COR-L47 (cell line): ENCODE results near the gene TMEM87B.
A peak's percentile ranks its signal among the peaks of the same experiment; 100 is the strongest.

ENCODE experiments used
- DNase-seq: peaks from one replicate; lab custom pipeline; 2025; lab: John Stamatoyannopoulos, UW

Gene TMEM87B

DNA sequence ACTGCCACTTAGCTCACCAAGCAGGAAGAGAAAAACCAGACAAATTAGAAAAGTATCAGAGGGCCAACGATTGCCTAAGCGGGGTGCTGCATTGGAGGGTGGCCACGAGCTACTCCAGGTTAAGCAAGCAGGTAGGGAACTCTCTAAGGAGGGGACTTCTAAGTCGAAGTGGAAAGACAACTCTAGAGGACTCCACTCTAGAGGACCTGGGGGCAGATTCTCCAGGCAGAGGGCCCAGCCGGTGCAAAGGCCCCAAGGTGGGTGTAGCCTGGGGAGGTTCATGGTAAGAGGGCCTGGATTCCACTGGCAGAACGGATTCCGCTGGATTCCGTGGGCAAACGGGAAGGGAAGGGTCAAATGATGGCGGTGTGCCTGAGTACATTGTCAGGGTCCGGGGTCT is 95.8 kb downstream of the TMEM87B start:
- no peak for DNase-seq

DNA sequence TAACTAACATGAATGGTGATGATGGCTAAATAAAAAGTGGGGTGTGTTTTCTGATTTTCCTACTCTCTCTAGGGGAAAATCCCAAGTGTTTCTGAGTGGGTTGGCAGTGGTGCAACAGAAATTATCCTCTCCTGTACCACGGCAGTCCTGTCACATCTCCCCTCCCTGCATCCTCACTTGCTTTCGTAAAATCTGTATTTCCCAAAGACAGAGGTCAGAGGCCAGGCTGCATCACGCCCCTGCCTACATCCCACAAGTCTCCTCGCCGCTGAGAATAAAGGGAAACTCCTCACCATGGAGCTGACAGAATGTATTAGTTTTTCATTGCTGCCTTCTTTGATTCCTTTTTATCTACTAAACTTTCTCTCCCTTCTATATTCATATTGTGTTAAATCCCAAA is 96.2 kb downstream of the TMEM87B start:
- DNase-seq = no peak

DNA sequence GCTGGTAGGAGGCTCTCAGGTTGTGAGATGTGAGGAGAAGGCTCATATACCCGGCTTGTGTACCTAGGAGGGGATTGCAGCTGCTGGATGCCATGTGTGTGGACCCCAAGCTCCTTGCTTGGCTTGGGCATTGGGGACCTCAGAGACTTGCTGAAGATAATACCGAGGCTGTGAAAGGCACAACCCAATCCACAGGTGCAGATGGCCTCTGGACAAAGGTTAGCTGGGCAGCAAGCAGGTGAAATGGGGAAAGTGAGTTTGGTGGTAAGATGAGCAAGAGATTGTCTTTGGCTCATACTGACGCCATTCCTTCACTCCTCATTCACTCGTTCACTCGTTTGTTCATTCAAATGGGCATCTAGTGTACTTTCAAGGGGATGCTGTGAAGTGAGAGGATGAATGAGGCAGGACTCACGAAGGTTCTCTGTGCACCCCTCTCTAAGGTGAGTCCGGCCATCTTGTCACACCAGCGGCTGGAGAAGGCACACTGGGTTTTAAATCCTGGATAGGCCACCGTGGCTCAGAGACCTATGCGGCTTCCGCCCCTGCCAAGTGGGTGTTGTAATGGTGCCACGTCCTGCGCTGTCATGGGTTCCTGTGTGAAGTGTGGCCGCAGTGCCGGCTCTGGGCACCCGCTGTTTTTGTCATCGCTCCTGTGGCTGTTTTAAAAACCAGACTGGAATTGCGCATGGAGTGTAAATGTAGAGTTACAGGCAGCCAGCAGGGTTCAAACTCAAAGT is 96.8 kb downstream of the TMEM87B start:
- DNase-seq = no peak

DNA sequence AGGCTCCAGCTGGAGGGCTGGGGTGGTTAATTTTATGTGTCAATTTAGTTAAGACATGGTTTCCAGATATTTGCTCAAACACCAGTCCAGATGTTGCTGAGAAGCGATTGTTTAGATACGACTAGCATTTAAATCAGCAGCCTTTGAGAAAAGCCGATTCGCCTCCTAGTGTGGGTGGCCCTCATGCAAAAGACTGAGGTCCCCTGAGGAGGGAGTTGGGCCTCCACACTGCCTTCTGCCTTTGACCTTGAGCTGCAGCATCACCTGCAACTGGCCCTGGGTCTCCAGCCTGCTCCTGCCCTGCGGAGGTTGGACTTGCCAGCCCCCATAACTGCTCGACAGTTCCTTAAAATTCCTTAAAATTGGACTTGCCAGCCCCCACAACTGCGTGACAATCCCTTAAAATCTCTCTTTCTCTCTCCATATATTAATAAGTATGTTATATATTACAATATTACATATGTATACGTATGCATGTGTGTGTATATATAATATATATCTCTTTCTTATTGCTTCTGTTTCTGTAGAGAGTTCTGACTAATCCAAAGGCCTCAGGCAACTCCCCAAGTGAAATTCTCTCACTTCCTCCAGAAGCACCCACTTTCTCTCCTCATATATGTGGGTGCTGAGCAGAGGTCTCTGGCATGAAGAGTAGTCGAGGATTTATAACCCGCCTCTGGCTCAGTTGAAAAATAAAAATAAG is 97.6 kb downstream of the TMEM87B start:
- DNase-seq = no peak

DNA sequence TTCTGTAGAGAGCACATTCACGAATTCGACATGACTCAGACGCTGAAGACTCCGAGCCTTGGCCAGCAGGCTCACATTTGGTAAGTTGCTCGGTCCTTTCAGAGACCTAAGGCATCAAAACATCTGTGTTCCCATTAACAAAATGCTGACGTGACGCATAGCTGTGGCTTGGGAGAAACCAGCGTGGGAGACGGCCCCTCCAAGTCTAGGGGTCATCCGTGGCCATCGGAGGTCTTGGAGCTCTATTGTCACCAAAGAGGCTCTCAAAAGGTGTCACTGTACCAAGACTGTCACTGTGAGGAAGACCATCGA is 98.1 kb downstream of the TMEM87B start:
- DNase-seq = no peak

DNA sequence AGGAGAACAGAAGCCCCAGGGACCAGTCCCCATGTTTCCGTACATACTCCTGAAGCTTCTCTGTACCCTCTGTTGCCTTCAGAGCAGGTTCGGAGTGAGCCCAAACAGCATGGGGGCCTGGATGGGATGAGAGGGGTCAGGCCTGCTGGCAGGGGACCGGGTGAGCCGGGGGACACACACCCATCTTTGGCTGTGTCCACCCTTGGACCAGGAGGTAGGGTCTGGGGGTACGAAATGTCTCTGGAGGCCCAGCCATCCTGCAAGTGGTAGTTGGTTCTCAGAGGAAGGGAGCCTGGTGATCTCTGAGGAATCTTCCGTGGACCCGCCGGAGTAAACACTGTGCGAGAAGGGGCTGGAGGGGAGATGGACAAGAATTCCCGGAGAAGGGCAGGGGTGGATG is 98.4 kb downstream of the TMEM87B start:
- DNase-seq = no peak

DNA sequence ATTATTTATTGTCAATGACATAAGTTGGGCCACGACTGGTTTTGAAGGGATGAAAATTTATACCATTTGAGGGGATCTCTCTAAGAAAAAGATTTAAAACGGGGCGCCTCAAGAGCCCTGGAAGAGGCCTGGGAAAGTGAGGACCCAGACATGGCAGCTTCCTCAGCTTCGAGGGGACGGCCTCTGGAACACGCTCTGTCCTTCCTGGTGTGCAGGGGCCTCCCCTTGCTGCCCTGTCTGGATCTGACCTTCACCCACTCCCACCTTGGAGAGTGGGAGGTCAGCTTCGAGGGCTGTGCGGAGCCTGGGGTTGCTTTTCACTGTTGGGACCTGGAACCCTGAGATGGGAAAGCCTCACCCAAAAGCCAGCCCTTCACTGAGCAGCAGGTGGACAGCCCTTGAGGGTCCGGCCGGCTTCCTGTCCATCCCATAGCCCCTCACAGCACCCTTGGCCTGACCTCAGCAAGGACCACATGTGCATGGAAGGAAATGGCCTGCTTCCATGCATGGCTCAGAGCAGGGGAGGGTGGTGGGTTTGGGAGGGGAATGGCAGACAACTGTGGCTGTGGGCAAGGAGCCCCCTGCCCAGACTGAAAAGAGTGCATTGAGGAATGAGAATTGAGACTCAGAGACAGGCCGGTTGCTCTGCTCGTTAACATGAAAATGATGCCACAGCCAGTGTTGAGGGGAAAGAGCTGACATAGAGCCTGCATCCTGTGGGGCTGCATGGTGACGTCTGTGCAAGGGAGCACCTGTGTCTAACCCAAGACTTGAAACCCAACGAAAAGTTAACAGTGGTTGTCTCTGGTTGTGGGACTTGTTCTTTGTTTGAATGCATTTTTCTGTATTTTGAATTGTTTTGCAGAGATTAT is 99.4 kb downstream of the TMEM87B start:
- DNase-seq = no peak

DNA sequence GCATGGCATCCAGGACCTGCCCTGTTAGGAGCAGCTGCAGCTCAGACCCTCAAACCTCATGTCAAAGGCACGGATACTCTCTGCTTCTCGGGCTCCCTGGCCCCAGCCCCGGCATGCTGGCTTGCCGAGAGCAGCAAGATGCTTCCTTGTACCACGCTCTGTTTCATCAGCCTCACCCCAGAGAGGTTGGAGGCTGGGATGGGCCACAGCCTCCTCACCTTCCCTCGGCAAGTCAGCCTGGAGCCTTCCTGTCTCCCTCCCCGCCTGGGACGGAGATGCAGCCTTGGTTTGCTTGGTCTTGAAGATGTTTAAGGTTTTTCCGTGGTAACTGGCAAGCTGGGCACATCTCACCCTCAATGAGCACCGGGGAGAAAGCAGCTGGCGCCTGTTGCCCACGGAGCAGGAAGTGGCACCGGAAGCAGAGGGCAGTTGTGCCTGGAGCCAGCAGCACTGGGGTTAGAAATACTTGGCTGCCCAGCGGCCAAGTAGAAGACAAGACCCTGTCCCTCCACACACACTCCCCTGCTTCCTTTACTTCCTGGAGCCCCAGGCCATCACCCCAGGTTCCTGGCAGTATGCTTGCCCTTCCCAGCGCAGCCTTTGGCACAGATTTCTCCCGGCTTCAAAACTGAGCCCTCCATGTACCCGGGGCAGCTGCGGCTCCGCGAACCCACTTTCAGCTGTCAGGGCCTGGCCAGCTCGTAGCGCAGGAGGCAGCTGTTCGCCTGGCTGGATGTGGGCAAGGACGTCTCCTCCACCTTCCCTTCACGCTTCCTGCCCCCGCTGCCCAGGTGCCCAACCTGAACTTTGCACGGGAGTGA is 100.5 kb downstream of the TMEM87B start:
- DNase-seq = no peak

DNA sequence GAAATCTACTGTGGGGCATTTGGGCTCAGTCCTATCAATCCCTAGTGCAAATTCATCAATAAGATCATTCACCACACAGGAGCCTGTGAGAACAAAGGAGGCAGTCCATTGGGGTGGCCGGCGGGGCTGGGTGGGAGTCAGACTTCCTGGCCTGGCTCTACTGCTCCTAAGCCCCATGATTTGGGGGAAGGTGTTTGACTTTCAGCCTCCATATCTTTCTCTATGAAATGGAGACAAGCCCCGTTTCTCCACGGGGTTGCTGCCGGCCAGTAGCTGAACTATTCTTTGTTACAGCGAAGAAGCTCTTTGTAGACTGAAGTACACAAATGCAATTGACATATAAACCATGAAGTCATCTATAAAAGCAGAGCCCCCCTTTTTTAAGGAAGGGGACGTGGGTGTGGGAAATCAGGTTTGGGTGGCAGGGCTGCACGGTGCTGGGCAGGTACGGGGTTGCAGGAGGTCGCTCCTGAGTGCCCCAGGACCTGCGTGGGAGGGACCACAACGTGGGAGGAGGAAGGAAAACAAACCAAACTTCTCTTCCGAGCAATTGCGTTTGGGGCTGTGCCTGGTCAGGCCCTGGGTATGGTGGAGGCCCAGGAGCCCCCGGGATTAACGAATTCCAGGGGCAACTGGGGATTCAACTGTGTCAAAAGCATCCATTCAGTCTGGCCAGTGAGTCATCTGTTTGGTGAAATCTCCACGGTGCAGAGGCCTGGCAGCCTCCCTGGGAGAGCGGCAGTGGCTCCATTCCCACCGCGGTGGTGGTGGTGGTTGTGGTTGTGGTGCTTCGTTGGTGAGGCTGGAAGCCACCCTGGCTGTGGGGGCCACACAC is 101.3 kb downstream of the TMEM87B start:
- no peak for DNase-seq

DNA sequence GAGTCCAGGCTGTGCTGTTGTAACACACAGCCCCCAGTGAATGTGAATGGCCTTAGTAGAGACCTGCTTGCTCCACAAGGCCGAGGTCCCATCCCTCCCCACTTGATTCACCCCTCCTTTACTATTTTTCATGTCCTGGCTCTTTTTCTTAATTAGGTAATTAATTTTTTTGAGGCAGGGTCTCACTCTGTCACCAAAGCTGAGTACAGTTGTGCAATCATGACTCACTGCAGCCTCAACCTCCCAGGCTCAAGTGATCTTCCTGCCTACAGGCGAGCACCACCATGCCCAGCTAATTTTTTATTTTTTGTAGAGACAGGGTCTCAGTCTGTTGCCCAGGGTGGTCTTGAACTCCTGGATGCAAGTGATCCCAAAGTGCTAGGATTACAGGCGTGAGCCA is 102.4 kb downstream of the TMEM87B start:
- DNase-seq = no peak

DNA sequence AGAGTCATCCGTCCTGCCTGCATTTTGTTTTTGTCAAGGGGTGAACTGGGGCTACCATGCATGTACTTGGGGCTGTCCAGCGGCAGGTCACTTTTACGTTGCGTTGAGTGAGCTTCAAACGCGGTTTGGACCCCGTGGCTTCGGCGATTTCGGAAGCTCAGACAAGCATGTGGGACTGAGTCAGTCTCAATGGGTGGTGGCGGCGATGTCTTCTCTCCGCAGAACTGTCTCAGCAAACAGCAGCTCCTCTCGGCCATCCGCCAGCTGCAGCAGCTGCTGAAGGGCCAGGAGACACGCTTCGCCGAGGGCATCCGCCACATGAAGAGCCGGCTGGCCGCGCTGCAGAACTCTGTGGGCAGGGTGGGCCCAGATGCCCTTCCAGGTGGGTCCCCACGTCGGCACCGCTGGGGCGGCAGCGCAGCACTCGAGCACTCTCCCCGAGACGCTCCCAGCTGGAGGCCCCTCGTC is 104.4 kb downstream of the TMEM87B start:
- DNase-seq = no peak

DNA sequence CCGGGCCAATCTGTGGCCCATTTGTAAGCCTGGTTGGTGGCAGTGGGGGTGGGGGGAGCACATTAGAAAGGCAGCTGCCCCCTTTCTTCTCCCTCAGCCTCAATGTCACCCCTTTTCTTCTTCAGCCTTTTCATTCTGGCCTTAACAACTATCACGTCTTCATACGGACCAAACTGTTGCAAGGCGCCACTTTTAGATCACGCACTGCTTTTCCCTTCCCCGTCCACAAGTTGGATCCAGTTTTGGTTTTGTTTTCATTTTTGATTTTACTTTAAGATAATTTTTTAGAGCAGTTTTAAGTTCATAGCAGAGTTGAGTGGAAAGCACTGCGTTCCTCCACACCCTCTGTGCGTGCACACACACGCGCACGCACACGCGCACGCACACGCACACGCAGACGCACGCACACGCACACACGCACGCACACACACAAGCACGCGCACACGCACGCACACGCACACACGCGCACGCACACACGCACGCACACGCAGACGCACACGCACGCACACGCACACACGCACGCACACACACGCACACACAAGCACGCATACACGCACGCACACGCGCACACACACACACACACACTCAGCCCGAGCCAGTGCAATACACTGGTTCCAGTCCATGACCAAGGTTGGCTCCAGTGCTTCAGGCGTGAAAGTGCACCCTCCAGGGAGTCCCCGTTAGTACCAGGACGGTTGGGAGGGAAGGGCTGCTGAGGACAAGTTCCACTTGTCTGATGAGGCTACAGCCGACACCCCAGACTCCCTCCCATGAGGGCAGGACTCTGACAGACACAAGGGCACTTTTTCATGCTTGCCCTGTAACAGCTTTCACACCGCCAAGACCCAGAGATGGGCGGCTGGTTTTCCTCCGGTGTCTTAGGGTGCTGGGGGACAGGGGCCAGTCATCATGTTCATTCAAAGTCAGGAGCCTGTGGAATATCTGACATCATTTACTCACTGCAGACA is 105.5 kb downstream of the TMEM87B start:
- no peak for DNase-seq

DNA sequence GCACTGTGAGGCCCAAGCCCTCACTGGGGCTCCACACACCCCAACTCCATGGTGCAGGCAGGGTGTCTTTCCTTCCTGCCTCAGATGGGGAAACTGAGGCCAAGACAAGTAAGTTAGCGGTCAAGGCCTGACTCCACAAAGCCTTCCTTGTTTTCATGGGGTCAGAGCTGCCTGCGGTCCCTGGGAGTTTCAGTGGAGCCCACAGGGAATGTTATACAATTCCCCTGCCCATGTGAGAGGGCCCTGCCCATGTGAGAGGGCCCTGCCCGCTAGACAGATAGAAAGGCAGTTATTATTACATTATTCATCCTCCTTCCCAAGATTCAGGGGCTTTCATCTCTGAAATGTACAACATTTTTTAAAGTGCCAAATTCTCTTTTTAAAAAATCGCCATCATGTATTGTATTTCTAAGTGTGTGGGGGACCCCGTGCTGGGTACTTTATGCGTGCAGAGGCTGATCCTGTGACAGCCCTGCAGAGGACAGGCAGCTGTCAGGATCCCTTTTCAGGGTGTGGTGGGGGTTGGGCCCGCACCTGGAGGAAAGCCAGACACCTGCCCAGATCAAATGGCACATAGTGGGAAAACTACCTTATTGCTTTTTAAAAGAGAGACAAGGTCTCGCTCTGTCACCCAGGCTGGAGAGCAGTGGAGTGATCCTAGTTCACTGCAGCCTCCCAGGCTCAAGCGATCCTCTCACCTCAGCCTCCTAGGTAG is 106.5 kb downstream of the TMEM87B start:
- DNase-seq = peak; percentile 50

DNA sequence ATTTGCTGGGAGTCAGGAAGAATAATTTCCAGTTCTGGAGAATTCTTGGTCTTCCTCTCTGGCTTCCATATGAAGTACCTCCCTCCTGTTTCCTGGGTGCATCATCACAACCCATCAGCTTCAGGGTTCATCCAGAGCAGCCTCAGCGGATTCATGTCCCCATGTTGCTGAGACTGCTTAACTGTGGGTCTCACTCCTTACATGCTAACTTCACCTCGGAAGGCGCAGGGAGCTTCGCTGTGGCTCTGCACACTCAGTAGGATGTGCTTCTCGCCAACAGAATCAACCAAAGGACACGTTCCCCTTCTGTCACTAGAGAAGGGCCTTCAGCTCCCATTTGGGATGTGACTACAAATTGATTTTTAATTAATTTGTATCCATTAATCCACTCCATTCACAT is 107.3 kb downstream of the TMEM87B start:
- DNase-seq = no peak

DNA sequence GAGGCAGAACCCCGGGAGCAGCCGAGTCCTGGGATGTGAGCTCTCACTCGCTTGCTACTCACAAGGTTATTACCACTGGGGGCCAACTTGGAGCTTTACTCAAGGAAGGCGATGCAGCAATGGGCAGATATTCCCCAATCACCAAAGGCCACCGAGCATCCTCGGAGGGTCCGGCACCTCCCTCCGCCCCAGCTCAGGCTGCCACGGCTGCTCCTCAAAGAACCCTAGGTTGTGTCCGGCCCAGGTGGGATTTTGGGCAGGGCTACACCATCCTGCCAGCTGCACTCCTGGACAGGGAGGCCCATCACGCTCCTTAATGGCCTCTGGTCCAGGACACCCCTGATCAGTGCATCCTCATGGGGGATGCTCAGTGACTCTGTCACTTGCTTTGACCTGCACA is 107.9 kb downstream of the TMEM87B start:
- DNase-seq = no peak

DNA sequence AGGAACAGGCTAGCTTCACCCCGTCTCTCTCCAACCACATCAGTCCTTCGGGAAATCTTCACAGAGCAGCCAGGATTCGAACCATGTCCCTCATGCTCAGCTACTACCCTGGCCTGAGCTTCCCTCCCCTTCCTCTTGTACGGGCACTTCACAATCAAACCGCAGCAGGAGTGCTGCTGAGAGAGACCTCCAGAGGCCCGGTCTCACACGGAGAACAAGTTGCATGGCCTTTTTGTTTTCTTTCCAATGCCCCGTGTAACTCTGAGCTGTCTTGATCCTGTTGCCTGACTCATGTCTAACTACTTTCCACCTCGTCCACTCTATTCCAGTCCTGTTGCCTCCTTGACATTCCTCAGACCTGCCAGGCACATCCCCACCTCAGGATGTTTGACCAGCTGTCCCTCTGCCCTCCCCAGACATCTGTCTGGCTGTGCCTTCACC is 108.5 kb downstream of the TMEM87B start:
- no peak for DNase-seq

DNA sequence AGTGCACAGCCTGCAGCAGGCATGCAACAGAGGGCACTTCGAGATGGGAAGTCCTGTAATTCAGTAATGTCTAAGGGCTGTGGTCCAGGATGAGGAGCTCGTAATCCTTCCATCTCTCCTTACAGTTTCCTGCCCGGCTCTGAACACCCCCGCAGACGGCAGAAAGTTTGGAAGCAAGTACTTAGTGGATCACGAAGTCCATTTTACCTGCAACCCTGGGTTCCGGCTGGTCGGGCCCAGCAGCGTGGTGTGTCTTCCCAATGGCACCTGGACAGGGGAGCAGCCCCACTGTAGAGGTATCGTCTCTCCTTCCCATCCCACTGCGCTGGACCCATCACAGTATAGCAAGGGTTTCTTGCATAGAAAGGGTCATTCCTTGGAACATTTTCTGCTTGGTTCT is 109.8 kb downstream of the TMEM87B start:
- DNase-seq = no peak

DNA sequence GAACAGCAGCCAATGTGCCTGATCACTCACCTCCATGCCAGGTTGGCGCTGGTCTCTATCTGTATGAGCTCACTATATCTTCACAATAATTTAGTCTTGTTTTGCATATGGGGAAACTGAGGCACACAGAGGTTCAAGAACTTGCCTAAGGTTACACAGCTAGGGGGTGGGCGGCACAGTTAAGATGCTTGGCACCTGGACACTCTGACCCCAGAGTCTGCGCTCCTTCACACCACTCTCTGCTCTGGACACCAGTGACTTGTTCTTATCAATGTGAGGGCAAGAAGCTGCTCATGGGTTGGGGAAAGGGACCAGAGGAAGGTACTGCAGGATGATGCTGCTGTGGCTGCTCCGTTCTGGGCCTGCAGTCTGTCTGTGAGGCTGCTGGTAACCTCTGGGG is 110.2 kb downstream of the TMEM87B start:
- DNase-seq = no peak

DNA sequence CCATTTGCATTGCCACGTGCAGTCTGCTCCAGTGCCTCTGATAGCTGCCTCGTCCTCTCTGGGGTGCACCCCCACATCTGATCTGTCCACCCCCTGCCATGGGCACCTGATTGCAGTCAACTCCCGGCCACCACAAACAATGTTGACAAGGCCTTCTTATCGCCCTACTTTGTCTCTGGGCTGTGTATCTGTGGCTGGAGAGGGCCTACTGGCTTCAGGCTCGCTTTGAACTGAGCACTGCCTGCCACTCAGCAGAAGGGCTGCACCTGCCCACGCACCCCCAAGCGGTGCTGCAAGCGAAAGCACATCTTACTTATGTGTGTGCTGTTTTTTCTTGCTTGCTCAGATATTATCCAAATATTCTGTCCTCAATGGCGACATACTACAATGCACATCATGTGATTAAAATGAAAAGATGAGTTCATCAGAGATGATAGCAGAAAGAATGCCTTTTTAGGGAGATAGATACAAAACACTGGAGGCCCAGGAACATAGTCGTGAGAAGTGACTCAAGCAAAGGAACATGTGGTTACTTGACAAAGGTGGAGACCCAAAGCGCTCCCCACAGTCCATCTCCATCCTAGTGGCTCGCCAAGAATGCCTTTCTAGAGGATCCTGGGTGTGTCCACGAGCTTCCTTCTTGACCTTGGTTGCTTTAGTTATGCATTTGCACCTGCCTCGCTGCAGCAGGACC is 111.9 kb downstream of the TMEM87B start:
- DNase-seq = no peak
